Spinal cord (tissue), 10 donors: ENCODE measurements around the gene TMEM53. TPM values are rescaled to one million over a fixed set of nuclear protein-coding genes. Genes with fewer than 3 reads are reported as not detected.

Experiments used
- DNase-seq, 6 donors: peaks; one replicate each; pipeline versions ENCODE4 v3.0.0 to v3.0.0-alpha.2; 2013 to 2015; ENCODE audit warnings: low spot score in 6 of 6, low read depth in 4 of 6
- H3K27ac ChIP-seq: one replicate; pipeline ENCODE4 v1.5.1; 2013; ENCODE audit warnings: low read depth, low read length, control low read depth
- H3K27me3 ChIP-seq: one replicate; pipeline ENCODE4 v1.6.1; 2013; ENCODE audit warnings: low read length; ENCODE audit not compliant: control insufficient read depth, insufficient read depth
- H3K36me3 ChIP-seq: one replicate; pipeline ENCODE4 v1.6.1; 2013; ENCODE audit warnings: low read length; ENCODE audit not compliant: control insufficient read depth, insufficient read depth
- H3K4me1 ChIP-seq: one replicate; pipeline ENCODE4 v1.6.1; 2013; ENCODE audit warnings: low read length; ENCODE audit not compliant: control insufficient read depth, insufficient read depth
- H3K4me3 ChIP-seq: one replicate; pipeline ENCODE4 v1.5.1; 2013; ENCODE audit warnings: low read depth, low read length, control low read depth
- H3K9me3 ChIP-seq: one replicate; pipeline ENCODE4 v1.6.1; 2013; ENCODE audit warnings: low read length; ENCODE audit not compliant: control insufficient read depth, insufficient read depth
- WGBS: methylation state at CpG from one replicate; pipeline ENCODE4 v1.1.5; 2013; ENCODE audit warnings: missing lambda C conversion rate; ENCODE audit not compliant: insufficient coverage; 5-methylcytosine and 5-hydroxymethylcytosine counted together
- polyA plus RNA-seq, 2 donors: library from polyadenylated mRNA; unstranded; fragments of 120-200 nt; gene quantifications; one replicate each; pipeline ENCODE4 v1.2.1, GENCODE V29; 2013; ENCODE audit not compliant: insufficient read length in 2 of 2
- total RNA-seq, 2 donors: library from RNA; depleted of rRNA in 1 of 2; stranded (reverse); fragments of 120-200 nt in 1 of 2; fragments of >200 nt in 1 of 2; gene quantifications; one replicate each; pipeline versions ENCODE4 v1.2.3 to v1.2.4, GENCODE V29; 2013 to 2014
- donor health status: healthy.

Gene TMEM53
- total and polyA plus RNA-seq, 4 donors = 3.0 to 14.8 (median 11.9) TPM

GRCh38 chr1:44611419-44611818, 62.9 kb downstream of the TMEM53 start:
- WGBS = 84% methylated on average over 3 of the region's 5 CpGs
- H3K27ac ChIP-seq = no peak overlapping the region
- no peak overlapping the region for H3K4me3 ChIP-seq
- H3K9me3 ChIP-seq = no peaks in the 10 kb centered on the region
- no peak for DNase-seq
- peaks cover 3% of the 10 kb centered on the region for H3K36me3 ChIP-seq
- peaks cover 8% of the 10 kb centered on the region for H3K27me3 ChIP-seq
- H3K4me1 ChIP-seq = peaks cover 6% of the 10 kb centered on the region

GRCh38 chr1:44610527-44611148, 63.6 kb downstream of the TMEM53 start:
- DNase-seq = no peak
- WGBS = 70% methylated on average over 9 of the region's 12 CpGs
- peaks cover 7% of the 10 kb centered on the region for H3K27me3 ChIP-seq
- peaks cover 6% of the 10 kb centered on the region for H3K4me1 ChIP-seq
- no peak overlapping the region for H3K27ac ChIP-seq
- H3K36me3 ChIP-seq = peaks cover 3% of the 10 kb centered on the region
- H3K9me3 ChIP-seq = no peaks in the 10 kb centered on the region
- H3K4me3 ChIP-seq = no peak overlapping the region

- peaks cover 7% of the 10 kb centered on the region for H3K27me3 ChIP-seq
- peaks cover 6% of the 10 kb centered on the region for H3K4me1 ChIP-seq
- peaks cover 3% of the 10 kb centered on the region for H3K36me3 ChIP-seq
- no peaks in the 10 kb centered on the region for H3K9me3 ChIP-seq
- no peak overlapping the region for H3K4me3 ChIP-seq
- 69% methylated on average over 15 of the region's 25 CpGs for WGBS
- no peak overlapping the region for H3K27ac ChIP-seq
- DNase-seq = no peak
Observed at GRCh38 chr1:44609768-44610526, 64.3 kb downstream of the TMEM53 start.

GRCh38 chr1:44609412-44609767, 64.9 kb downstream of the TMEM53 start:
- Histone ChIP-seq H3K27me3 (peaks cover 7% of the 10 kb centered on the region), H3K27ac (no peak overlapping the region), H3K4me3 (no peak overlapping the region), H3K9me3 (no peaks in the 10 kb centered on the region), H3K36me3 (peaks cover 3% of the 10 kb centered on the region), H3K4me1 (peaks cover 8% of the 10 kb centered on the region)
- WGBS = 44% methylated on average over 6 of the region's 10 CpGs
- peak in 2 of 6 donors; percentile 49 to 52 for DNase-seq

- no peaks in the 10 kb centered on the region for H3K9me3 ChIP-seq
- H3K4me1 ChIP-seq = peaks cover 18% of the 10 kb centered on the region
- no peaks in the 10 kb centered on the region for H3K36me3 ChIP-seq
- WGBS = 77% methylated on average over 6 of the region's 6 CpGs
- no peak overlapping the region for H3K4me3 ChIP-seq
- DNase-seq = no peak
- H3K27me3 ChIP-seq = peaks cover 9% of the 10 kb centered on the region
- no peak overlapping the region for H3K27ac ChIP-seq
Observed at GRCh38 chr1:44608141-44608540, 66.1 kb downstream of the TMEM53 start.

GRCh38 chr1:44606701-44607281, 67.5 kb downstream of the TMEM53 start:
- DNase-seq = no peak
- H3K9me3 ChIP-seq = no peaks in the 10 kb centered on the region
- peaks cover 26% of the 10 kb centered on the region for H3K4me1 ChIP-seq
- WGBS = 80% methylated on average over 8 of the region's 8 CpGs
- H3K4me3 ChIP-seq = no peak overlapping the region
- H3K27me3 ChIP-seq = peaks cover 9% of the 10 kb centered on the region
- H3K36me3 ChIP-seq = no peaks in the 10 kb centered on the region
- H3K27ac ChIP-seq = no peak overlapping the region

- peaks cover 26% of the 10 kb centered on the region for H3K4me1 ChIP-seq
- WGBS = 88% methylated on average over 12 of the region's 12 CpGs
Observed at GRCh38 chr1:44605914-44606615, 68.2 kb downstream of the TMEM53 start.

GRCh38 chr1:44604157-44604955, 69.9 kb downstream of the TMEM53 start:
- DNase-seq = no peak
- peaks cover 4% of the 10 kb centered on the region for H3K27me3 ChIP-seq
- no peaks in the 10 kb centered on the region for H3K9me3 ChIP-seq
- H3K4me1 ChIP-seq = peaks cover 20% of the 10 kb centered on the region
- WGBS = 62% methylated on average over 3 of the region's 3 CpGs
- no peaks in the 10 kb centered on the region for H3K36me3 ChIP-seq
- no peak overlapping the region for H3K4me3 ChIP-seq
- no peak overlapping the region for H3K27ac ChIP-seq

More at GRCh38 chr1:44605914-44606615, 68.2 kb downstream of the TMEM53 start:
- H3K9me3 ChIP-seq = no peaks in the 10 kb centered on the region
- H3K27me3 ChIP-seq = peaks cover 9% of the 10 kb centered on the region
- no peak for DNase-seq
- H3K4me3 ChIP-seq = no peak overlapping the region
- no peaks in the 10 kb centered on the region for H3K36me3 ChIP-seq
- no peak overlapping the region for H3K27ac ChIP-seq

- Histone ChIP-seq H3K4me1 (peaks cover 20% of the 10 kb centered on the region), H3K4me3 (no peak overlapping the region), H3K9me3 (no peaks in the 10 kb centered on the region), H3K27ac (no peak overlapping the region), H3K36me3 (no peaks in the 10 kb centered on the region), H3K27me3 (peaks cover 4% of the 10 kb centered on the region)
- peak in 1 of 6 donors; percentile 44 for DNase-seq
- 38% methylated on average over 3 of the region's 4 CpGs for WGBS
Observed at GRCh38 chr1:44603718-44604117, 70.6 kb downstream of the TMEM53 start.
